ENCODE measurements around the gene MED16. TPM values are rescaled to one million over a fixed set of nuclear protein-coding genes. Genes with fewer than 3 reads are reported as not detected.

The MED16 gene
- total and polyA plus RNA-seq, 2 of the 13 experiments (the other 11 are each of a cell fraction or from before 2014, with no cell fraction given): 13.3 to 14.8 TPM

- no peak for ATAC-seq
- Histone ChIP-seq H3K4me1 (ENCODE audit: insufficient read depth, low read length) (peaks cover 29% of the 10 kb centered on the region), H3K27me3 (ENCODE audit: control insufficient read depth in 1 of 2, insufficient read depth in 2 of 2, low read length in 2 of 2) (peaks cover 19 to 69% of the 10 kb centered on the region in 2 experiments), H3K27ac (ENCODE audit: extremely low read length, insufficient read depth, low read length) (no peak overlapping the region), H3K4me2 (ENCODE audit: low read depth, low read length) (peak overlapping the region; percentile 46; the same call in 1 of the 2 replicates), H2AFZ (ENCODE audit: low read length) (no peak overlapping the region), H3K79me2 (ENCODE audit: insufficient read depth, low read length) (no peaks in the 10 kb centered on the region), H3K36me3 (replicated peaks in 1 of 2; ENCODE audit: control insufficient read depth in 1 of 2, insufficient read depth in 2 of 2, low read length in 2 of 2) (no peaks in the 10 kb centered on the region), H3K9ac (ENCODE audit: insufficient read depth, low read depth, low read length) (no peak overlapping the region), H3K9me3 (ENCODE audit: low read length) (no peaks in the 10 kb centered on the region), H4K20me1 (ENCODE audit: insufficient read depth, low read length) (no peaks in the 10 kb centered on the region), H3K4me3 (replicated peaks in 1 of 3; ENCODE audit: insufficient read depth in 1 of 3, low read depth in 2 of 3, low read length in 3 of 3) (peak overlapping the region in 1 of 3 experiments; percentile 51; a peak in 1 of 6 replicates)
- 3% methylated on average over 26 of the region's 37 CpGs for WGBS (ENCODE audit: low lambda C conversion rate)
- FAIRE-seq: no peak
- TF ChIP-seq ZFP36L2 (CRISPR knock-in tag; IDR thresholded peaks at IDR 0.05): no peak
- TF ChIP-seq ZNF746 (CRISPR knock-in tag; IDR thresholded peaks at IDR 0.05): no peak
- TF ChIP-seq, protein P1, sequence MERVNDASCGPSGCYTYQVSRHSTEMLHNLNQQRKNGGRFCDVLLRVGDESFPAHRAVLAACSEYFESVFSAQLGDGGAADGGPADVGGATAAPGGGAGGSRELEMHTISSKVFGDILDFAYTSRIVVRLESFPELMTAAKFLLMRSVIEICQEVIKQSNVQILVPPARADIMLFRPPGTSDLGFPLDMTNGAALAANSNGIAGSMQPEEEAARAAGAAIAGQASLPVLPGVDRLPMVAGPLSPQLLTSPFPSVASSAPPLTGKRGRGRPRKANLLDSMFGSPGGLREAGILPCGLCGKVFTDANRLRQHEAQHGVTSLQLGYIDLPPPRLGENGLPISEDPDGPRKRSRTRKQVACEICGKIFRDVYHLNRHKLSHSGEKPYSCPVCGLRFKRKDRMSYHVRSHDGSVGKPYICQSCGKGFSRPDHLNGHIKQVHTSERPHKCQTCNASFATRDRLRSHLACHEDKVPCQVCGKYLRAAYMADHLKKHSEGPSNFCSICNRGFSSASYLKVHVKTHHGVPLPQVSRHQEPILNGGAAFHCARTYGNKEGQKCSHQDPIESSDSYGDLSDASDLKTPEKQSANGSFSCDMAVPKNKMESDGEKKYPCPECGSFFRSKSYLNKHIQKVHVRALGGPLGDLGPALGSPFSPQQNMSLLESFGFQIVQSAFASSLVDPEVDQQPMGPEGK (CRISPR knock-in tag; IDR thresholded peaks at IDR 0.05): 0 out of 2 replicates have a peak, but pooled peaks have one; percentile 26
- peak; percentile 16 for TF ChIP-seq HNRNPLL (IDR thresholded peaks at IDR 0.05; ENCODE audit: low read depth, low read length, poor library complexity, severe bottlenecking)
- TF ChIP-seq HIC2 (CRISPR knock-in tag; IDR thresholded peaks at IDR 0.05; ENCODE audit: low read depth): peak; percentile 53; the same call in 1 of the 2 replicates
- TF ChIP-seq NFIB (CRISPR knock-in tag; IDR thresholded peaks at IDR 0.05; ENCODE audit: borderline replicate concordance): no peak
- no peak for TF ChIP-seq ZNF747 (CRISPR knock-in tag; IDR thresholded peaks at IDR 0.05; ENCODE audit: borderline replicate concordance)
- TF ChIP-seq, protein P2, sequence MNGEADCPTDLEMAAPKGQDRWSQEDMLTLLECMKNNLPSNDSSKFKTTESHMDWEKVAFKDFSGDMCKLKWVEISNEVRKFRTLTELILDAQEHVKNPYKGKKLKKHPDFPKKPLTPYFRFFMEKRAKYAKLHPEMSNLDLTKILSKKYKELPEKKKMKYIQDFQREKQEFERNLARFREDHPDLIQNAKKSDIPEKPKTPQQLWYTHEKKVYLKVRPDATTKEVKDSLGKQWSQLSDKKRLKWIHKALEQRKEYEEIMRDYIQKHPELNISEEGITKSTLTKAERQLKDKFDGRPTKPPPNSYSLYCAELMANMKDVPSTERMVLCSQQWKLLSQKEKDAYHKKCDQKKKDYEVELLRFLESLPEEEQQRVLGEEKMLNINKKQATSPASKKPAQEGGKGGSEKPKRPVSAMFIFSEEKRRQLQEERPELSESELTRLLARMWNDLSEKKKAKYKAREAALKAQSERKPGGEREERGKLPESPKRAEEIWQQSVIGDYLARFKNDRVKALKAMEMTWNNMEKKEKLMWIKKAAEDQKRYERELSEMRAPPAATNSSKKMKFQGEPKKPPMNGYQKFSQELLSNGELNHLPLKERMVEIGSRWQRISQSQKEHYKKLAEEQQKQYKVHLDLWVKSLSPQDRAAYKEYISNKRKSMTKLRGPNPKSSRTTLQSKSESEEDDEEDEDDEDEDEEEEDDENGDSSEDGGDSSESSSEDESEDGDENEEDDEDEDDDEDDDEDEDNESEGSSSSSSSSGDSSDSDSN (CRISPR knock-in tag; IDR thresholded peaks at IDR 0.05): 0 out of 2 replicates have a peak, but pooled peaks have one; percentile 24
- TF ChIP-seq HNRNPL (IDR thresholded peaks at IDR 0.05; ENCODE audit: low read depth, low read length): peak; percentile 81; the same call in 1 of the 2 replicates
- TF ChIP-seq ZNF773 (CRISPR knock-in tag; IDR thresholded peaks at IDR 0.05; ENCODE audit: borderline replicate concordance): 0 out of 2 replicates have a peak, but pooled peaks have one; percentile 48
- TF ChIP-seq ZNF687 (CRISPR knock-in tag; IDR thresholded peaks at IDR 0.05): peak; percentile 35
- TF ChIP-seq PHB2 (IDR thresholded peaks at IDR 0.05; ENCODE audit: partially characterized antibody): no peak
- POLR2A ChIA-PET: interaction anchor here (1.9 kb wide), 1 partner anchor 47 kb away, joined by 4 read pairs; no protein-coding TSS in a partner anchor
- intact Hi-C loops (cut with micrococcal nuclease; ENCODE audit: unreplicated experiment) (no loop called here), in situ Hi-C loops (cut with HindIII; ENCODE audit: extremely low pct_ligation_motif_present, low pct_unique_long_range_greater_than_20kb) (no loop called here)
- no peak for DNase-seq (ENCODE audit: low spot score)
- BruUV-seq (replicated peaks): no TSS peak
- CTCF ChIA-PET (ENCODE audit: low intra/inter-chr PET ratio, low total read pairs): no interaction called here
Observed at GRCh38 chr19:845707-846521, 47.1 kb downstream of the MED16 start.
